HepG2 (cell line): Measurements from ENCODE around the gene FIS1. TPM values are rescaled to one million over a fixed set of nuclear protein-coding genes. Genes with fewer than 3 reads are reported as not detected.

ENCODE experiments used
- ARNT2 ChIP-seq: sonication (generic); formaldehyde crosslinking; IDR thresholded peaks from 2 replicates; pipeline ENCODE4 v1.8.0; 2022; ENCODE audit warnings: mild to moderate bottlenecking, low read depth, missing genetic modification reagents, moderate library complexity
- ETV6 ChIP-seq: sonication (generic); formaldehyde crosslinking; conservative IDR thresholded peaks from 2 replicates; pipeline ENCODE4 v1.4.0; 2020; ENCODE audit warnings: missing genetic modification reagents
- MBNL3 ChIP-seq: fragments of 250-450 bp; sonication (Bioruptor Pico); conservative IDR thresholded peaks from 2 replicates; pipeline ENCODE4 v1.8.0; 2022; ENCODE audit warnings: mild to moderate bottlenecking, inconsistent platforms
- SAFB2 ChIP-seq: sonication (generic); formaldehyde crosslinking; IDR thresholded peaks from 2 replicates; pipeline ENCODE4 v1.5.1; 2020; ENCODE audit warnings: missing genetic modification reagents, low read depth, mild to moderate bottlenecking, borderline replicate concordance
- SOX5 ChIP-seq: IDR thresholded peaks from 2 replicates; pipeline ENCODE4 v1.6.1; 2016; ENCODE audit warnings: borderline replicate concordance
- SOX6 ChIP-seq, 2 experiments: fragments of 450-650 bp in 1 of 2; sonication (generic) in 1 of 2; formaldehyde crosslinking in 1 of 2; IDR thresholded peaks; 2 replicates each; pipeline versions ENCODE4 v1.4.0 to v1.6.1; 2017 to 2020; ENCODE audit warnings: antibody characterized with exemption in 1 of 2, mild to moderate bottlenecking in 1 of 2, missing genetic modification reagents in 1 of 2
- ZMYM4 ChIP-seq: sonication (generic); formaldehyde crosslinking; IDR thresholded peaks from 2 replicates; pipeline ENCODE4 v1.8.1; 2023; ENCODE audit warnings: mild to moderate bottlenecking, missing genetic modification reagents
- ZNF263 ChIP-seq: sonication (generic); formaldehyde crosslinking; IDR thresholded peaks from 2 replicates; pipeline ENCODE4 v1.4.0; 2020; ENCODE audit warnings: missing genetic modification reagents
- polyA plus RNA-seq, 8 experiments: library from polyadenylated mRNA; depleted of rRNA in 3 of 8; stranded (reverse) in 7 of 8; unstranded in 1 of 8; fragments of >200 nt; fragmentation: Illumina TruSeq in 4 of 8; extraction: Trizol in 4 of 8; gene quantifications; 2 replicates each; pipeline versions ENCODE4 v1.2.1 to v1.2.3, GENCODE V29; 2011 to 2016; ENCODE audit warnings: low read depth in 4 of 8, missing spikeins in 1 of 8, mixed read lengths in 1 of 8; ENCODE audit not compliant: insufficient read depth in 1 of 8
- total RNA-seq, 5 experiments: library from RNA; depleted of rRNA; stranded (reverse); fragments of >200 nt; fragmentation: Illumina TruSeq; extraction: Trizol; gene quantifications; 2 replicates each; pipeline ENCODE4 v1.2.3, GENCODE V29; 2016; ENCODE audit warnings: low read depth in 1 of 5
- TF ChIP-seq, protein P1 (sequence below): sonication (generic); formaldehyde crosslinking; IDR thresholded peaks from 2 replicates; pipeline ENCODE4 v1.8.1; 2023; ENCODE audit warnings: mild to moderate bottlenecking, moderate library complexity, missing genetic modification reagents
- TF ChIP-seq, protein P2 (sequence below): sonication (generic); formaldehyde crosslinking; IDR thresholded peaks from 2 replicates; pipeline ENCODE4 v1.4.0; 2020; ENCODE audit warnings: missing genetic modification reagents; ENCODE audit errors: not compliant biosample characterization
- TF ChIP-seq, protein P3 (sequence below): sonication (generic); formaldehyde crosslinking; IDR thresholded peaks from 2 replicates; pipeline ENCODE4 v1.5.0; 2020; ENCODE audit warnings: mild to moderate bottlenecking, missing genetic modification reagents, borderline replicate concordance
- TF ChIP-seq, protein P4 (sequence below): IDR thresholded peaks from 2 replicates; pipeline ENCODE4 v1.6.1; 2012; ENCODE audit warnings: inconsistent platforms
- TF ChIP-seq, protein P5 (sequence below), 2 experiments: sonication (generic) in 1 of 2; formaldehyde crosslinking in 1 of 2; IDR thresholded peaks; 2 replicates each; pipeline versions ENCODE4 v1.6.1 to v1.9.0; 2014 to 2022; ENCODE audit warnings: antibody characterized with exemption in 1 of 2, borderline replicate concordance in 1 of 2, inconsistent platforms in 1 of 2, low read depth in 1 of 2, missing genetic modification reagents in 1 of 2

FIS1 gene
- total and polyA plus RNA-seq, 2 of the 13 experiments (the other 11 are each of a cell fraction or from before 2014, with no cell fraction given): 97.5 to 101 TPM

DNA sequence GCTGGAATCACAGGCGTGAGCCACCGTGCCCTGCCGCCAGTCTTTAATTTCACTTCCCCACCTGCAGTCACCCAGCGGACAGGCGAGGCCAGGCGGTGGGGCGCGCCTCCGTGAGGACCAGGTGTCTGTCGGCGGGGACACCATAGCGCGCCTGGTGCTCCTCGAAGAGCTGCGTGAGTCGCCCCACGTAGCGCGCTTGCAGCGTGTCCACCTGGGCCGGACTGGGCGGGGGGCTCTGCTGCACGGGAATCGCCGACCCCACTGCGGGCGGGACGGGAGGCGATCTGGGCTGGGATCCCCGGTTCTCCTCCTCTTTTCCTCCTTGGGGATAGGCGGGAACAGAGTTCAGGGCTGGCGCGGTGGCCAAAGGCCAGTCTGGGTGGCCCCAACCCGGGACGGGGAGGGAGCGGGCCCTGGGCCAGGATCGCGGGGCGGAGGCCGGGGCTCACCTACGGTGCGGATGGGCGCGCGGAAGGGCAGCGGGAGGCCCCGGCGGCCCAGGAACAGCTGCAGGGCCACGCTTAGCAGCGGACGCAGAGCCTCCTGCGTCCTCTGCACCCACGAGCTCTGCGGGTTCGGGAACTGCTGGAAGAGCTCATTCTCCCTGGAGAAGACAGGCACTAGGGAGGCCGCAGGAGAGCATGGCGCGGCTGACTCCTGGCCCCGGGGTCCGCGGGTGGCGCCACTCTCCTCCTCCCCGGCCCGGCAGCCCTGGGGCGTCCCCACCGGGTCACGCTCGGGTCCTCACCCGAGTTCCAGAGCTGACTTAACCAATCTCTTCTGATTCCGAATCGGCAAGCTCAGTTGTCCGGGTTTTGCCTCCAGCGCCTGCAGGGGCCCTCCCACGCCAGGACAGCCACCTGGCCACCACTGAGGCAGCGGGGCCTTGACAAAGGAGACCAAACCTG is 42.9 kb downstream of the FIS1 start (continued):
- TF ChIP-seq, protein P1, sequence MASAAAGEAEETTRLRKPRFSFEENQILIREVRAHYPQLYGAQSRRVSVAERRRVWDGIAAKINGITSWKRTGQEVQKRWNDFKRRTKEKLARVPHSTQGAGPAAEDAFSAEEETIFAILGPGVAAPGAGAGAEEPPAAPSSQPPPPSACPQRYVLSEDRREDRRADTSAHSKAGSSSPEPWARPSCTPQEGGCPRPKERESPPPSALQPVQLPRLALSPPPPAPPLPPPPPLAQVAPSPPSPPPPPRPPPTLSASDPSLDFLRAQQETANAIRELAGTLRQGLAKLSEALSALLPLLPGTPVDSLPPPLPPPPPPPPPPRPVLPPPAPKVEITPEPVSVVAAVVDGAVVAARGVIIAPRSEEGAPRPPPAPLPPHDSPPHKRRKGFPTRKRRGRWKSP (CRISPR knock-in tag): peak; percentile 43; the same call in 1 of the 2 replicates
- TF ChIP-seq SAFB2 (peak; percentile 74; the same call in 1 of the 2 replicates), SOX5 (CRISPR knock-in tag) (peak; percentile 13; the same call in 1 of the 2 replicates), MBNL3 (no peak), SOX6 (IDR thresholded peaks at IDR 0.05) (no peak), SOX6 (CRISPR knock-in tag; IDR thresholded peaks at IDR 0.05) (peak; percentile 58), ZMYM4 (peak; percentile 51; the same call in 1 of the 2 replicates), ARNT2 (CRISPR knock-in tag) (peak; percentile 56; the same call in 1 of the 2 replicates), ETV6 (CRISPR knock-in tag) (no peak), ZNF263 (CRISPR knock-in tag) (peak; percentile 56; the same call in 1 of the 2 replicates)
- TF ChIP-seq, protein P2, sequence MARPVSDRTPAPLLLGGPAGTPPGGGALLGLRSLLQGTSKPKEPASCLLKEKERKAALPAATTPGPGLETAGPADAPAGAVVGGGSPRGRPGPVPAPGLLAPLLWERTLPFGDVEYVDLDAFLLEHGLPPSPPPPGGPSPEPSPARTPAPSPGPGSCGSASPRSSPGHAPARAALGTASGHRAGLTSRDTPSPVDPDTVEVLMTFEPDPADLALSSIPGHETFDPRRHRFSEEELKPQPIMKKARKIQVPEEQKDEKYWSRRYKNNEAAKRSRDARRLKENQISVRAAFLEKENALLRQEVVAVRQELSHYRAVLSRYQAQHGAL (CRISPR knock-in tag): peak; percentile 23
- TF ChIP-seq, protein P3, sequence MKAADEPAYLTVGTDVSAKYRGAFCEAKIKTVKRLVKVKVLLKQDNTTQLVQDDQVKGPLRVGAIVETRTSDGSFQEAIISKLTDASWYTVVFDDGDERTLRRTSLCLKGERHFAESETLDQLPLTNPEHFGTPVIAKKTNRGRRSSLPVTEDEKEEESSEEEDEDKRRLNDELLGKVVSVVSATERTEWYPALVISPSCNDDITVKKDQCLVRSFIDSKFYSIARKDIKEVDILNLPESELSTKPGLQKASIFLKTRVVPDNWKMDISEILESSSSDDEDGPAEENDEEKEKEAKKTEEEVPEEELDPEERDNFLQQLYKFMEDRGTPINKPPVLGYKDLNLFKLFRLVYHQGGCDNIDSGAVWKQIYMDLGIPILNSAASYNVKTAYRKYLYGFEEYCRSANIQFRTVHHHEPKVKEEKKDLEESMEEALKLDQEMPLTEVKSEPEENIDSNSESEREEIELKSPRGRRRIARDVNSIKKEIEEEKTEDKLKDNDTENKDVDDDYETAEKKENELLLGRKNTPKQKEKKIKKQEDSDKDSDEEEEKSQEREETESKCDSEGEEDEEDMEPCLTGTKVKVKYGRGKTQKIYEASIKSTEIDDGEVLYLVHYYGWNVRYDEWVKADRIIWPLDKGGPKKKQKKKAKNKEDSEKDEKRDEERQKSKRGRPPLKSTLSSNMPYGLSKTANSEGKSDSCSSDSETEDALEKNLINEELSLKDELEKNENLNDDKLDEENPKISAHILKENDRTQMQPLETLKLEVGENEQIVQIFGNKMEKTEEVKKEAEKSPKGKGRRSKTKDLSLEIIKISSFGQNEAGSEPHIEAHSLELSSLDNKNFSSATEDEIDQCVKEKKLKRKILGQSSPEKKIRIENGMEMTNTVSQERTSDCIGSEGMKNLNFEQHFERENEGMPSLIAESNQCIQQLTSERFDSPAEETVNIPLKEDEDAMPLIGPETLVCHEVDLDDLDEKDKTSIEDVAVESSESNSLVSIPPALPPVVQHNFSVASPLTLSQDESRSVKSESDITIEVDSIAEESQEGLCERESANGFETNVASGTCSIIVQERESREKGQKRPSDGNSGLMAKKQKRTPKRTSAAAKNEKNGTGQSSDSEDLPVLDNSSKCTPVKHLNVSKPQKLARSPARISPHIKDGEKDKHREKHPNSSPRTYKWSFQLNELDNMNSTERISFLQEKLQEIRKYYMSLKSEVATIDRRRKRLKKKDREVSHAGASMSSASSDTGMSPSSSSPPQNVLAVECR (CRISPR knock-in tag): peak; percentile 79; the same call in 1 of the 2 replicates
- TF ChIP-seq, protein P4, sequence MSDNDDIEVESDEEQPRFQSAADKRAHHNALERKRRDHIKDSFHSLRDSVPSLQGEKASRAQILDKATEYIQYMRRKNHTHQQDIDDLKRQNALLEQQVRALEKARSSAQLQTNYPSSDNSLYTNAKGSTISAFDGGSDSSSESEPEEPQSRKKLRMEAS: peak; percentile 17; the same call in 1 of the 2 replicates
- TF ChIP-seq, protein P5, sequence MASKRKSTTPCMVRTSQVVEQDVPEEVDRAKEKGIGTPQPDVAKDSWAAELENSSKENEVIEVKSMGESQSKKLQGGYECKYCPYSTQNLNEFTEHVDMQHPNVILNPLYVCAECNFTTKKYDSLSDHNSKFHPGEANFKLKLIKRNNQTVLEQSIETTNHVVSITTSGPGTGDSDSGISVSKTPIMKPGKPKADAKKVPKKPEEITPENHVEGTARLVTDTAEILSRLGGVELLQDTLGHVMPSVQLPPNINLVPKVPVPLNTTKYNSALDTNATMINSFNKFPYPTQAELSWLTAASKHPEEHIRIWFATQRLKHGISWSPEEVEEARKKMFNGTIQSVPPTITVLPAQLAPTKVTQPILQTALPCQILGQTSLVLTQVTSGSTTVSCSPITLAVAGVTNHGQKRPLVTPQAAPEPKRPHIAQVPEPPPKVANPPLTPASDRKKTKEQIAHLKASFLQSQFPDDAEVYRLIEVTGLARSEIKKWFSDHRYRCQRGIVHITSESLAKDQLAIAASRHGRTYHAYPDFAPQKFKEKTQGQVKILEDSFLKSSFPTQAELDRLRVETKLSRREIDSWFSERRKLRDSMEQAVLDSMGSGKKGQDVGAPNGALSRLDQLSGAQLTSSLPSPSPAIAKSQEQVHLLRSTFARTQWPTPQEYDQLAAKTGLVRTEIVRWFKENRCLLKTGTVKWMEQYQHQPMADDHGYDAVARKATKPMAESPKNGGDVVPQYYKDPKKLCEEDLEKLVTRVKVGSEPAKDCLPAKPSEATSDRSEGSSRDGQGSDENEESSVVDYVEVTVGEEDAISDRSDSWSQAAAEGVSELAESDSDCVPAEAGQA (IDR thresholded peaks at IDR 0.05; ENCODE audit: low read depth): 0 out of 2 replicates have a peak, but pooled peaks have one; percentile 41
- TF ChIP-seq, protein P5 (CRISPR knock-in tag; IDR thresholded peaks at IDR 0.05; ENCODE audit: borderline replicate concordance): no peak
